Kidney (tissue), 14 donors: ENCODE measurements around the gene C1orf210. TPM values are rescaled to one million over a fixed set of nuclear protein-coding genes. Genes with fewer than 3 reads are reported as not detected.
A peak's percentile ranks its signal among the peaks of the same experiment; 100 is the strongest.

ENCODE experiments used
- DNase-seq, 5 donors: peaks; one replicate each; pipeline ENCODE4 v3.0.0-alpha.2; 2013 to 2020
- FAIRE-seq: peaks from 2 replicates; lab custom pipeline; 2012; peaks lifted over from hg19 to GRCh38; lab: Jason Lieb, UNC
- H3K27ac ChIP-seq, 2 donors: one replicate each; pipeline ENCODE4 v1.7.0; 2013; ENCODE audit warnings: low read depth in 2 of 2, low read length in 2 of 2, inconsistent platforms in 1 of 2
- H3K27me3 ChIP-seq: one replicate; pipeline ENCODE4 v1.7.1; 2013; ENCODE audit warnings: low read length, inconsistent platforms; ENCODE audit not compliant: control insufficient read depth, insufficient read depth
- H3K36me3 ChIP-seq, 3 donors: one replicate each; pipeline versions ENCODE4 v1.7.0 to v1.7.1; 2013; ENCODE audit warnings: low read length in 3 of 3, control low read depth in 1 of 3, inconsistent platforms in 1 of 3; ENCODE audit not compliant: insufficient read depth in 3 of 3, control insufficient read depth in 2 of 3
- H3K4me1 ChIP-seq, 3 donors: one replicate each; pipeline versions ENCODE4 v1.7.0 to v1.7.1; 2013; ENCODE audit warnings: low read length in 3 of 3, inconsistent platforms in 1 of 3, low read depth in 1 of 3; ENCODE audit not compliant: control insufficient read depth in 2 of 3, insufficient read depth in 2 of 3
- H3K4me3 ChIP-seq, 3 donors: one replicate each; pipeline versions ENCODE4 v1.7.0 to v1.8.1; 2013; ENCODE audit warnings: low read length in 3 of 3, control low read depth in 1 of 3, inconsistent platforms in 1 of 3
- H3K9ac ChIP-seq, 3 donors: one replicate each; pipeline versions ENCODE4 v1.7.0 to v1.7.1; 2013; ENCODE audit warnings: low read length in 3 of 3, control low read depth in 1 of 3, inconsistent platforms in 1 of 3
- H3K9me3 ChIP-seq, 3 donors: one replicate each; pipeline versions ENCODE4 v1.7.0 to v1.7.1; 2013; ENCODE audit warnings: low read length in 3 of 3, control low read depth in 1 of 3, inconsistent platforms in 1 of 3; ENCODE audit not compliant: control insufficient read depth in 2 of 3, insufficient read depth in 1 of 3
- CTCF ChIP-seq: IDR thresholded peaks from 3 replicates; pipeline ENCODE4 v1.5.1; 2012; ENCODE audit warnings: mild to moderate bottlenecking, moderate library complexity, borderline replicate concordance; ENCODE audit not compliant: insufficient read depth; ENCODE audit errors: extremely low read depth
- intact Hi-C: fragments of 100-400 bp; cut with DNase I; formaldehyde crosslinking; loops from one replicate; pipeline ENCODE4 v1.11.1; 2022
- polyA plus RNA-seq: library from polyadenylated mRNA; stranded (reverse); fragments of 350-450 nt; fragmentation: Illumina TruSeq; extraction: RNeasy Lipid Tissue Mini Kit (QIAGEN cat#74804); gene quantifications from one replicate; pipeline ENCODE4 v1.2.3, GENCODE V29; 2014; ENCODE audit warnings: low read depth, low replicate concordance; ENCODE audit not compliant: insufficient read depth
- total RNA-seq: library from RNA; stranded (reverse); fragmentation: NEBNext Ultra II Directional; extraction: Animal tissue kit (Norgen Biotek cat#: 25700); gene quantifications from one replicate; pipeline ENCODE4 v1.2.1, GENCODE V29; 2021
- donor health status: control.
- donor health status: control.
- donor health status: control.
- donor health status: control.
- donor health status: control.
- donor health status: DM: yes; HTN: yes; CAD: no.
- donor health status: Normal renal cell carcinoma (clear cell type).

Gene C1orf210
- total and polyA plus RNA-seq, 2 donors from 2014 or later = 21.1 to 33.3 TPM

- DNase-seq (no peak), FAIRE-seq (no peak)
- H3K9me3 ChIP-seq = no peaks in the 10 kb centered on the region
- no peak for TF ChIP-seq CTCF
- H3K27me3 ChIP-seq = no peaks in the 10 kb centered on the region
- no peak overlapping the region for H3K9ac ChIP-seq
- no peak overlapping the region for H3K27ac ChIP-seq
- no peaks in the 10 kb centered on the region for H3K4me1 ChIP-seq
- H3K4me3 ChIP-seq = no peak overlapping the region
- intact Hi-C loops = no loop called here
- H3K36me3 ChIP-seq = no peaks in the 10 kb centered on the region
Observed at GRCh38 chr1:43331688-43332087, 46.3 kb upstream of the C1orf210 start.

GRCh38 chr1:43329995-43330751 is 44.8 kb upstream of the C1orf210 start:
- intact Hi-C loops = no loop called here
- no peak overlapping the region for H3K27ac ChIP-seq
- no peaks in the 10 kb centered on the region for H3K27me3 ChIP-seq
- FAIRE-seq (no peak), DNase-seq (peak in 2 of 5 donors; percentile 51 to 82)
- no peaks in the 10 kb centered on the region for H3K4me1 ChIP-seq
- TF ChIP-seq CTCF = no peak
- H3K9me3 ChIP-seq = peaks cover 0 to 5% (median 0%) of the 10 kb centered on the region in 3 donors
- no peak overlapping the region for H3K9ac ChIP-seq
- H3K4me3 ChIP-seq = no peak overlapping the region
- no peaks in the 10 kb centered on the region for H3K36me3 ChIP-seq

- H3K27me3 ChIP-seq = no peaks in the 10 kb centered on the region
Observed at GRCh38 chr1:43327549-43328292, 42.3 kb upstream of the C1orf210 start.

More at GRCh38 chr1:43327549-43328292, 42.3 kb upstream of the C1orf210 start:
- Histone ChIP-seq H3K4me3 (no peak overlapping the region), H3K9me3 (peaks cover 0 to 5% (median 0%) of the 10 kb centered on the region in 3 donors), H3K9ac (no peak overlapping the region), H3K4me1 (no peaks in the 10 kb centered on the region), H3K36me3 (no peaks in the 10 kb centered on the region), H3K27ac (no peak overlapping the region)
- no peak for FAIRE-seq
- no peak for TF ChIP-seq CTCF
- intact Hi-C loops = no loop called here
- DNase-seq = no peak
